ENCODE data around the gene FGF23. TPM values are rescaled to one million over a fixed set of nuclear protein-coding genes. Genes with fewer than 3 reads are reported as not detected.

Gene FGF23
- total RNA-seq, 2 experiments from 2014 or later, result not detected

DNA sequence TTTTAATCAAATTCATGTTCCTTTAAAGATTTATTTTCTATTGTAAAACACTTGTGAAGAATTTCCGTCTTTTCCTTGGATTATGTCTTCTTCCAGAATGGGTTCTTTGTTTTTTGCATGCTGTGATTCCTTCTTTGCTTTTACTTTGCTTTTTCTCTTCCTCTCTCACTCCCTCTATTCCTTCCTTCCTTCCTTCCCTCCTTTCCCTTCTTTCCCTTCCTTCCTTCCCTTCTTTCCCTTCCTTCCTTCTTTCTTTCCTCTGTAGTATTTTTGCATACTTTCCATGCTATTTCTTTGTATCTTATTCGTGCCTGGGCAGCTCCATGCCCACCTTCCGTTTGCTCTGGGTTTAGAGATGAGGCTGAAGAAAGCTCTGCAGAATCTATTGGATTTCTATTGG lies 21.6 kb upstream of the FGF23 start:
- H3K9me3 Mint-ChIP-seq, result peaks cover 2% of the 10 kb centered on the region
- no peaks in the 10 kb centered on the region for H3K36me3 Mint-ChIP-seq
- H3K27ac Mint-ChIP-seq, result no peak overlapping the region
- DNase-seq, result no peak
- no peak overlapping the region for H3K4me3 Mint-ChIP-seq
- H3K27me3 Mint-ChIP-seq, result peaks cover 16% of the 10 kb centered on the region
- no peaks in the 10 kb centered on the region for H3K4me1 Mint-ChIP-seq

DNA sequence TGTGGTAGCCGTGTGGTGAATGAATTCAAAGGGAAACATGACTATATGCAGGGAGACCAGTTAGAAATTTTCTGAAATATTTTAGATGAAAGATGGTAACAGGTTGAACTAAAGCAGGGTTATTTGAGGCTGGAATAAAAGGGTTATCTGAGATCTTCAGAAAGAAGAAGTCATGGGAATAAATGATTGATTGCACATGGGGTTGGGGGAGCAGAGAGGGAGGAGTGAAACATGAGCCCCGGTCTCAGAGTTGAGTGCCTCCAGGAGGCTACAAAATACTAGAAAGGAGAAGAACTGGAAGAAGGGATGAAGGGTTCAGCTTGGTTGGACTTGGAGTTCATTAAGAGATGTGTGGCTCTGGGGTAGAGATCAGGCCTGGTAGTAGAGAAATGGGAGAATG lies 16.3 kb upstream of the FGF23 start:
- Mint-ChIP-seq H3K4me1 (peaks cover 7% of the 10 kb centered on the region), H3K27ac (no peak overlapping the region), H3K4me3 (no peak overlapping the region), H3K27me3 (peaks cover 18% of the 10 kb centered on the region), H3K36me3 (no peaks in the 10 kb centered on the region), H3K9me3 (no peaks in the 10 kb centered on the region)
- no peak for DNase-seq

DNA sequence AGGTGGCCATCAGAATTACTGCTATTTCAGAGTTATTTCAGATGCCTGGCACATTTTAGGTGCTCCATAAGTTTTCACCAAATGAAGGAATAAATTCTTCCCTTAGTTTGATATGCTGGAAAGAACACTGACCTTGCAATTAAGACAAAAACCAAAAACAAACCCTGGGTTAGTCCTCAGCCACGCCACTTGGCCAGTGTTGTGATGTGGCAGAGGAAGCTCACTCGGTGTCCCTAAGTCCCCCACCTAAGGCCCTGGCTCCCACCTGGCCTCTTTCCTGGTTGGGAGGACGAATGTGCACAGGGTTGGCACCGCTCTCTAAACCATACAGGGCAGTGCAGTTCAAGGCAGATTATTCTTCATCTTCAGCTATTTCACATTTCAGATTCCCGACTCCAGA lies 13.7 kb upstream of the FGF23 start:
- peaks cover 15% of the 10 kb centered on the region for H3K27me3 Mint-ChIP-seq
- no peak overlapping the region for H3K27ac Mint-ChIP-seq
- DNase-seq, result no peak
- no peaks in the 10 kb centered on the region for H3K36me3 Mint-ChIP-seq
- H3K4me1 Mint-ChIP-seq, result peaks cover 7% of the 10 kb centered on the region
- H3K4me3 Mint-ChIP-seq, result no peak overlapping the region
- H3K9me3 Mint-ChIP-seq, result no peaks in the 10 kb centered on the region

DNA sequence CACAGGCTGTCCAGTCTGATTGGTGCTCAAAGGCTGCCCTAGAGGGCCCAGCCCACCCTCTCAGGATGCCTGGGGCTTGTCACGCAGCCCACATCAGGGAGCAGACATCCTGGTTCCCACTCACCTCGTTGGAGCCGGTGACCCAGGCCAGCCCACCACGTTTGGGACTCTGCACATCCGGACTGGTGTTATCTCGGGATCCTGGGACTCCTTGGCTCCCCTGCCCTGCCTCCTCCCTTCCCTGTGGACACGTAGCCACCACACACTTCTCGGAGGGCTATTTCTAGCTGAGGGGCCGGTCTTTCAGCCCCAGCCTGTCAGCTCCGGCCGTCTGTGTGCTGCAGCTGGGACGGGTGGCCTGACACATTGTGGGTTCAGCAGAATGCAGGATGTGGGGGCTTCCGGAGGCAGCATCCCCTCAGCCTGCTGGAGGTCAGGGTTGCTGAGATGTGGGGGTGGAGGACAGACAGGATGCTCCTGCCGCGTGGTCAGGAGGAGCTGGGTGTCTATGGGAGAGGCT lies 12.8 kb upstream of the FGF23 start:
- Mint-ChIP-seq H3K27ac (no peak overlapping the region), H3K9me3 (no peaks in the 10 kb centered on the region), H3K4me1 (peaks cover 7% of the 10 kb centered on the region), H3K27me3 (peaks cover 15% of the 10 kb centered on the region), H3K4me3 (no peak overlapping the region), H3K36me3 (no peaks in the 10 kb centered on the region)
- peak; percentile 15 for DNase-seq

DNA sequence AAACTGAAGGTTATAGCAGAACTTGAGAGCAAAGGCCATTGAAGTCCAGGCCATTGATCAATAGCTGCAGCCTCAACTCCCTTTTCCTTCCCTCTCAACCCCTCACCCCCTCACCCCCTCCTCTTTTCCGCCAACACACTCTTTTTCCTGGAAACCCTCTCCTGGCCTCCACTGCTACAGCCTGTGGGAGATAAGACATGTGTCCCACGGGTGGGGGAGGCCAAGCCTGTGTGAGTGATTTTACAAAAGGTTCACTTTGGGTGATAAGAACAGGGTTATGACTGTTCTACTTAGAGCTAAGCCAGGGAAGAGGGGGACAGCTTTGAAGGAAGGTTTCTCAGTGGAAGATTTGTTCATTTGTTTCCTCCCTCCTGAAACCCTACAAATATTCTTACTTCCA lies 9.2 kb upstream of the FGF23 start:
- H3K27ac Mint-ChIP-seq, result no peak overlapping the region
- H3K4me3 Mint-ChIP-seq, result no peak overlapping the region
- H3K9me3 Mint-ChIP-seq, result no peaks in the 10 kb centered on the region
- H3K36me3 Mint-ChIP-seq, result no peaks in the 10 kb centered on the region
- no peaks in the 10 kb centered on the region for H3K27me3 Mint-ChIP-seq
- peaks cover 7% of the 10 kb centered on the region for H3K4me1 Mint-ChIP-seq
- DNase-seq, result no peak

DNA sequence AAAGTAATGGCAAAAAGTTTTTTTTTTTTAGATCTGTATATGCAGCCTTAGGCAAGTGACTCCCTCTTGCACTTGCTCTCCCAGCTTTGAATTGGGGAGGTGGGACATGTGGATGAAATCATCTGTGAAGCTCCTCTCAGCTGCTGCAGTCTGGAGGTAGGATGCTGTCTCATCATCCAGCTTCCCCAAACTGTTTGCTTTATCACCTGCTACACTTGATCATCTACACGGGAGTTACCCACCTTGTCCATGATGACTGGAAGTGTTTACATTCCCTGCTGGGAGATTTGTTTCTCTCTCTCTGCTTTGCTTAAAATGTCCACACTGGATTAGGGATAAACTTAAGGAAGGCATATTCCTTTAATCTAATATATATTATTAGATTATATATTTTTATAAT lies 8.5 kb upstream of the FGF23 start:
- H3K4me3 Mint-ChIP-seq, result no peak overlapping the region
- no peaks in the 10 kb centered on the region for H3K9me3 Mint-ChIP-seq
- no peaks in the 10 kb centered on the region for H3K27me3 Mint-ChIP-seq
- no peak overlapping the region for H3K27ac Mint-ChIP-seq
- H3K36me3 Mint-ChIP-seq, result no peaks in the 10 kb centered on the region
- peaks cover 7% of the 10 kb centered on the region for H3K4me1 Mint-ChIP-seq
- no peak for DNase-seq

DNA sequence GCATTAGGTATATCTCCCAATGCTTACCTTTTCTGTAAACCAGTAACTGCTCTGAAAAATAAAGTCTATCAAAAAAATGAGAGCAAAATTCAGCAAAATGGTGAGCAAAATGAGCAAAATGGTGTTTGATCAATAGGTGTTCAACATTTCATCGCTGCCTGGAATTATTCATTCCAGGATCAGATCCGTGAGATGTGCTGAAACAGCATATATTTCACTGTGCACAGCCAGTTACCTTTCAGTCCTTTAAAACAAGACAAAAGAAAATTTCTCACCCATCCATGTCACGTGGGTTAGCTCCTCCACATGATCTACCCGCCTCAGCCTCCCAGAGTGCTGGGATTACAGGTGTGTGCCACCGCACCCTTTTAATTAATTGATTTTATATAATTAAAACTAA lies 8.1 kb upstream of the FGF23 start:
- Mint-ChIP-seq H3K4me3 (no peak overlapping the region), H3K9me3 (no peaks in the 10 kb centered on the region), H3K36me3 (no peaks in the 10 kb centered on the region), H3K27me3 (no peaks in the 10 kb centered on the region), H3K4me1 (peaks cover 5% of the 10 kb centered on the region), H3K27ac (no peak overlapping the region)
- no peak for DNase-seq

DNA sequence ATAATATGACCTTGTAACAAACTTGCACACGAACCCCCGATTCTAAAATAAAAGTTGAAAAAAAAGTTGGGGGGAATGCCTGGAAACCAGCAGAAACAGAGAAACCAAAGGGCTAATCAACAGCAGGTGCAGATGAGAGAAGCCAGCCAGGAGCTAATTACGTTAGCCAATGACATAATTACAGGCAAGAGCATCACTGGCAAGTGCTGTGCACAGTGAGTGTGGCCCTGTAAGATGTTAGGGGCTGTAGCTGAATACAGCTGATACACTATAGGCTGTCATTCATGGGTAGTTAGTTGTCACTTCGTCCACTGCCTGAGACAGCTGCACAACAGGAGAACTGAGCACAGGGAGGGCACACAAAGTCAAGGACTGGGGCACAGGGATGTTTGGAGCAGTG lies 7.3 kb upstream of the FGF23 start:
- H3K27ac Mint-ChIP-seq, result no peak overlapping the region
- H3K4me1 Mint-ChIP-seq, result no peaks in the 10 kb centered on the region
- no peak for DNase-seq
- no peak overlapping the region for H3K4me3 Mint-ChIP-seq
- H3K36me3 Mint-ChIP-seq, result no peaks in the 10 kb centered on the region
- no peaks in the 10 kb centered on the region for H3K9me3 Mint-ChIP-seq
- H3K27me3 Mint-ChIP-seq, result no peaks in the 10 kb centered on the region

DNA sequence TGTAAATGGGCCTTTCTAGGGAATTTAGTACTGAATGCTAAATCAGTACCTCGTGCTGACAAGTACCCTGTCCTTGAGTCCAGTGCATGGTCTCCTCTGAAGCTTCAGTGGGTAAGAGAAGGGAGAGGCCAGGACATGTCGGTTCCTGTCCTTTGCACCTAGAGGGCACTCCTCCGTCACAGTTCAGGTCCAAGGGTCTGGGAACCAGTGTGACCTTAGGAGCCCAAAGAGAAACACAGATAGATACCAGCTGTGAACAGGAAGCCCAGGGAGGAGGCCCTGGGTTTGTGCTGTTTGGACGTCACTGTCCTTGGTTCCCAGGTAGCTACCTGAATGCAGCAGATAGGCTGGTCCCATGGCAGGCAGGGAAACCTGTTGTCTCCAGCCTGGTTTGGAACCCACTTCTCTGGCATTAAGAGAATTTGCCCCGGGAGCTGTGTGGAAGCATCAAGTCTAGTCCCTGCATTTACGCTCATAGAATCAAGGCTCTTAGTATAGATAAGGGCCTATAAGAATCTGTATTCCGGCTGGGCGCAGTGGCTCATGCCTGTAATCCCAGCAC lies 3.9 kb upstream of the FGF23 start:
- no peak overlapping the region for H3K4me3 Mint-ChIP-seq
- H3K27ac Mint-ChIP-seq, result no peak overlapping the region
- no peaks in the 10 kb centered on the region for H3K4me1 Mint-ChIP-seq
- H3K9me3 Mint-ChIP-seq, result no peaks in the 10 kb centered on the region
- H3K27me3 Mint-ChIP-seq, result peaks cover 9% of the 10 kb centered on the region
- no peak for DNase-seq
- no peaks in the 10 kb centered on the region for H3K36me3 Mint-ChIP-seq

DNA sequence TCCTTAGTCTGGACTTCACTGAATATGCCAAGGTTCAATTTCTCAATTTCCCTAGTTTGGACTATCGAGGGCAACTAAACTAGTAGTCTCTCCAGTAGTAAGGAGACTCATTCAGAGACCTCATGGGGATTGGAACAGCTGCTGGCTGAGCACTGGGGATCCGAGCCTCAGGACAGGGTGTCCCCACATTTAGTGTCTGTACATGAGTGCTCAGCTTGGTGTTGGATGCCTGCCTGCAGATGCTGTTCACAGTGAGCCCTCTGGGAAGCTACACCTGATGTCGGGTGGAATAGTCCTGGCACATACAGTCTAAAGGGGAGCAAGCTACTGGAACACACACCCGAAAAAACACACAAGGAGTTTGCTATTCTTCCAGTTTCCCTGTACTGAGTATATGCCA lies 820 bp upstream of the FGF23 start:
- H3K4me1 Mint-ChIP-seq, result no peaks in the 10 kb centered on the region
- no peaks in the 10 kb centered on the region for H3K36me3 Mint-ChIP-seq
- peaks cover 9% of the 10 kb centered on the region for H3K27me3 Mint-ChIP-seq
- no peak overlapping the region for H3K4me3 Mint-ChIP-seq
- H3K27ac Mint-ChIP-seq, result no peak overlapping the region
- no peaks in the 10 kb centered on the region for H3K9me3 Mint-ChIP-seq
- DNase-seq, result no peak

DNA sequence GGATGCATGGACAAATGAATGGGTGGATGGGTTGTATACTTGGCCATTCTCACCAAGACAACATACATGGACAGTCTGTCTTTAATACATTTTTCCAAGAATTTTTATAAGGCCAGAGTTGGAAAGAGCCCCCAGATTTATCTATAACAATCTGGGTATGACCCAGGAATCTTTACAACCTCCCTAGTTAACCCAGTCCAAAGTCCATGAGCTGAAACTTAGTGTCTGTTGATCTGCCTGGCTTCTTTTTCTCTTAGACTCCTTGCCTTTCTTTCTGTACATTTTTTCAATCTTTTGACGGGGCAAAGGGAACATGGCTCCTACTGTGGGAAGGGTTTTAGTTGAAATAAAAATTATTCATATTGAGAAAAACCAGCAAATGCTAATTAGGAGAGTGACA lies 740 bp downstream of the FGF23 start:
- no peak for DNase-seq
- Mint-ChIP-seq H3K4me3 (no peak overlapping the region), H3K4me1 (no peaks in the 10 kb centered on the region), H3K9me3 (no peaks in the 10 kb centered on the region), H3K27me3 (peaks cover 9% of the 10 kb centered on the region), H3K27ac (no peak overlapping the region), H3K36me3 (no peaks in the 10 kb centered on the region)

DNA sequence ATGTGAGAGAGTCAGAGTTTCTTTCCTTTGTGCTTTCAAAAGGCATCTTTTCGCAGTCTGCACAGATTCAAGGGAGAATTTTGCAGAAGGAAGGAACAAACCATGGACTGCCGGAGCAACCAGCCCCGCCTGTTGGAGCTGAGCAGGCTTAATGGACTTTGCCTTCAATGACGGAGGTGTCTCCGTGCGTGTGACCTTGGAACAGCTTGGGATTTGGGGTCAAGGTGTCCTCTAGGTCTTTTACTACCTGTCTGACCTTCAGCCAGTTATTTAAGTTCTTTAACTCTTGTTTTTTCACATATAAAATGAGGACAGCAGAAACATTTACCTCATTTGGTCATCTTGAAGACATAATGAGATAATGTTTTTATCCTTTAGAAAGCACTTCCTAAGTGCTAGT lies 4.1 kb downstream of the FGF23 start:
- no peaks in the 10 kb centered on the region for H3K9me3 Mint-ChIP-seq
- peaks cover 6% of the 10 kb centered on the region for H3K27me3 Mint-ChIP-seq

DNA sequence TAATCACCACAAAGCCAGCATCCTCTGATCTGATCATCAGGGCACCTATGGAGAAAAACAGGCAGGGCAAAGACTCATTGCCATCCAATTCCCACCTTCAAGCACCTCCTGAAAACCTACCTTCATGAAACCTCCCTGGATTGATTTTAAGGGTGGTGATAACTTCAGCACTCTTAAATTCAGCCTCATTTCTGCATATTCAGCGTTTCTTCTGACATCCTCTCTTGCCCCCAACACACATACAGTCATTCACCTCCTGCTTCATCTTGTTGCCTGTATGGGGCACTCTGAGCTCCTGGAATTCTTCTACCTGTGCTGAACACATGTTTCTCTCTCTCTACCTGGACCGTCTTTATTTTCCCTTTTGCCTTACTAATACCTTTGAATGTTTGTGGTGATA lies 6.9 kb downstream of the FGF23 start:
- peaks cover 7% of the 10 kb centered on the region for H3K27me3 Mint-ChIP-seq
- no peaks in the 10 kb centered on the region for H3K4me1 Mint-ChIP-seq
- no peaks in the 10 kb centered on the region for H3K36me3 Mint-ChIP-seq
- no peaks in the 10 kb centered on the region for H3K9me3 Mint-ChIP-seq
- H3K27ac Mint-ChIP-seq, result no peak overlapping the region
- no peak for DNase-seq
- H3K4me3 Mint-ChIP-seq, result no peak overlapping the region

More for the DNA sequence above, 4.1 kb downstream of the FGF23 start:
- H3K27ac Mint-ChIP-seq, result no peak overlapping the region
- no peaks in the 10 kb centered on the region for H3K4me1 Mint-ChIP-seq
- no peak for DNase-seq
- H3K4me3 Mint-ChIP-seq, result no peak overlapping the region
- no peaks in the 10 kb centered on the region for H3K36me3 Mint-ChIP-seq

DNA sequence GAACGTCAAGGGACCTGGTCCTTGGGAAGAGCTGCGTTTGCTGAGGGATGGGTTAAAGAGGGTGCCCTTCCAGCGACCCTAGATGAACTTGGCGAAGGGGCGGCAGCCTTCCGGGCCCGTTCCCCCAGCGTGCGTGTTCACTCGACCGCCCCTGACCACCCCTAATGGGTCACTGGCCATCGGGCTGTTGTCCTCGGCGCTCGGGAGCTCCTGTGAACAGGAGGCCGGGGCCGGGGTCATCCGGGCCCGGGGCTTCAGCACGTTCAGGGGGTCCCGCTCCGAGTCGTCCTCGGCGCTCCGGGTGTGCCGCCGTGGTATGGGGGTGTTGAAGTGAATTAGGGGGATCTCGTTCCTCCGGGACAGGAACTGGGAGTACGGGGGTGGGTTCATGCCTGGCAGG lies 9.2 kb downstream of the FGF23 start:
- Mint-ChIP-seq H3K27ac (no peak overlapping the region), H3K4me3 (no peak overlapping the region), H3K9me3 (no peaks in the 10 kb centered on the region), H3K36me3 (no peaks in the 10 kb centered on the region), H3K27me3 (peaks cover 17% of the 10 kb centered on the region), H3K4me1 (no peaks in the 10 kb centered on the region)
- no peak for DNase-seq

DNA sequence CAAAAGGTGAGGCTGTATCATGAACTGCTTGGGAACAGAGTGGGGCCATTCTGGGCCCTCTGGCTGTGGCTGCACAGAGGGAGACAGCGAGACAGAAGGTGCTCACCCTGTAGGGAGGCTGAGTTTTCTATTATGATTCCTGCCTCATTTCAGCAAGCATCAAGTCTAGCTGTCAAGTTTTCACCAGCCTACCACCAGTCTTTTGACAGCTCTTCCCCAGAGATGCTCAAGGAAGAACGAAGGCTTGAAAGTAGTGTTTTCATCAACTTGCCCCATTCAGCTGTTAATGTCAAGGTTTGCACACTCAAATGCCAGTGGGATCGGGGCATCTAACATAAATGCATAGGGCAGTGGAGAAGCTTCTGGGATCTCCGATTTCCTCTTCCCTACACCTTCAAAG lies 10.0 kb downstream of the FGF23 start:
- Mint-ChIP-seq H3K27ac (no peak overlapping the region), H3K27me3 (peaks cover 23% of the 10 kb centered on the region), H3K9me3 (no peaks in the 10 kb centered on the region), H3K4me3 (no peak overlapping the region), H3K4me1 (no peaks in the 10 kb centered on the region), H3K36me3 (no peaks in the 10 kb centered on the region)
- no peak for DNase-seq

DNA sequence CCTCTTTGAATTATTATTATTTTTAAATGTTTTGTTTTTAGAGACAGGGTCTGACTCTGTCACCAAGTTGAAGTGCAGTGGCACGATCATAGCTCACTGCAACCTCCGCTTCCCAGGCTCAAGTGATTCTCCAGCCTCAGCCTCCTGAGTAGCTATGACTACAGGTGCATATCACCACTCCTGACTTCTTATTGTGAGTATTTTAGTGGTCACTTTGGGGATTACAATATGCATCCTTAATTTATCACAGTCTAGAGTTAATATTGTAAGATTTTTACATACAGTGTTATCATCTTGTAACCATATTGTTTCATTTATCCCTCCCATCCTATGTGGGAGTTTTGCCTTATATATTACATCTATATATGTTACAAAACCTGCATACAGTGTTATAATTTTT lies 13.4 kb downstream of the FGF23 start:
- no peaks in the 10 kb centered on the region for H3K36me3 Mint-ChIP-seq
- H3K9me3 Mint-ChIP-seq, result no peaks in the 10 kb centered on the region
- no peak overlapping the region for H3K4me3 Mint-ChIP-seq
- H3K27me3 Mint-ChIP-seq, result peaks cover 23% of the 10 kb centered on the region
- DNase-seq, result no peak
- H3K4me1 Mint-ChIP-seq, result no peaks in the 10 kb centered on the region
- no peak overlapping the region for H3K27ac Mint-ChIP-seq

DNA sequence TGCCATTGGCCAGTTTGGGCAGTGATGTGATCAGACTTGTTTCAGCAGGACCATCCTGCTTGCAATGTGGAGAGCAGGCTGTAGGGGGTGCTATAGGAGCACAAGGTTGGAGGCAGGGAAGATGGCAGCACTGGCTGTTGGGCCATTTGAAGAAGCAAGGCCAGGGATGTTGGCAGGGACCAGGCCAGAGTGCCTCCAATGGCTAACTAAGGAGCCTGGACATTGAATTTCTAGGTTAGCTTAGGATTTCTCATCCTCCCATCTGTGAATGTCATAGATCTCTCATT lies 23.5 kb downstream of the FGF23 start:
- Mint-ChIP-seq H3K4me3 (no peak overlapping the region), H3K27ac (no peak overlapping the region), H3K9me3 (no peaks in the 10 kb centered on the region), H3K36me3 (peaks cover 8% of the 10 kb centered on the region), H3K27me3 (no peaks in the 10 kb centered on the region), H3K4me1 (peaks cover 8% of the 10 kb centered on the region)
- peak; percentile 60 for DNase-seq
